GM19043 (cell line): Measurements from ENCODE around the gene CCL26.

ENCODE experiments used
- ATAC-seq: cut with Tn5 transposase; IDR thresholded peaks from one replicate; pipeline ENCODE4 v1.9.1; 2021; ENCODE audit warnings: low read depth; ENCODE audit not compliant: unreplicated experiment

CCL26 gene, protein sequence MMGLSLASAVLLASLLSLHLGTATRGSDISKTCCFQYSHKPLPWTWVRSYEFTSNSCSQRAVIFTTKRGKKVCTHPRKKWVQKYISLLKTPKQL

DNA sequence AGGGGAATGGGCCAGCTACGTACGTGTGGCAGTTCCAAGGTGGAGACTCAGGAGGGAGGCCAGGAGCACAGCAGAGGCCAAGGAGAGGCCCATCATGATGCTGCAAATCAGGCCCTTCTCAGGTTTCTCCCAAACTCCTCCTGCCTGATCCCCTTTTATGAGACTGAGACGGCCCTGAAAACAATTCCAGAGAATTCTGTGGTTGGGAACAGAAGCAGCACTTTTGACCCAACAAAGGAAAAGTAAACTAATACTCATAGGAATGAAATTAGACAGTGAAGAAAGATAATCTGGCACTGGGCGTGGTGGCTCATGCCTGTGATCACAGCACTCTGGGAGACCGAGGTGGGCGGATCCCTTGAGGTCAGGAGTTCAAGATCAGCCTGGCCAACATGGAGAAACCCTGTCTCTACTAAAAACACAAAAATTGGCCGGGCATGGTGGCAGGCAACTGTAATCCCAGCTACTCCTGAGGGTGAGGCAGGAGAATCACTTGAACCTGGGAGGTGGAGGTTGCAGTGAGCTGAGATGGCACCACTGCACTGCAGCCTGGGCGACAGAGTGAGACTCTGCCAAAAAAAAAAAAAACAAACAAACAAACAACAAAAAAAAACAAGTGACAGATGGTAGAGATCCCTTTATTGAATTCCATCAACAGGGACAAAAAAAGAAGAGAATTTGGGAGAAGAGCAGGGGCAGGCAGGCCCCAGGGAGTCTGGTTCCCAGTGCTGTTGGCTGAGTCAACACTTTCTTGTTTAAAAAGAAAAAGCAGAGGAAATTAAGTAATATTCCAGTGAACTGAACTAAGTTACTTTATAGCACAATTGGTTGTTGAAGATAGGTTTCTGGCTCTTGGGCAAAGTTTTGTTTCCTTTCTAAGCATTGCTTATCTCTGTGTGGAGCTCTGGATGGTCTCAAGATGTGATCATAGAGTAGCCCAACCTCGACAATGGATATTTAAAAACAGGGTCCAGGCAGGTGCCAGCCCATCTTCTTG, at the start of gene CCL26:
Gene CCL26 (minus strand): TSS at position 131 of the 997 bp plus-strand sequence. CDS start 35 bp downstream, at position 96.
- no peak for ATAC-seq

DNA sequence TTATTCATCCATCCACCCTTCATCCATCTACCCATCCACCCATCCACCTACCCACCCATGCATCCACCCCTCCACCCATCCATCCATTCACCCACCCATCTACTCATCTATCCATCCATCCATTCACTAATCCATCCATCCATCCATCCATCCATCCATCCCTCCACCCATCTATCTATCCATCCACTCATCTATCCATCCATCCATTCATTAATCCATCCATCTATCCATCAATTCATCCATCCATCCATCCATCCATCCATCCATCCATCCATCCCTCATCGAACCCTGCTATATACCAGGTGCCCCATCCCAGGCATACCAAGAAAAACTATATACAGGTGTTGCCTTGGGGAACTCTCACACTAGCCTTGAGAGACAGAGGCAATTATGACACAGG, 48.7 kb upstream of the CCL26 start:
- no peak for ATAC-seq

DNA sequence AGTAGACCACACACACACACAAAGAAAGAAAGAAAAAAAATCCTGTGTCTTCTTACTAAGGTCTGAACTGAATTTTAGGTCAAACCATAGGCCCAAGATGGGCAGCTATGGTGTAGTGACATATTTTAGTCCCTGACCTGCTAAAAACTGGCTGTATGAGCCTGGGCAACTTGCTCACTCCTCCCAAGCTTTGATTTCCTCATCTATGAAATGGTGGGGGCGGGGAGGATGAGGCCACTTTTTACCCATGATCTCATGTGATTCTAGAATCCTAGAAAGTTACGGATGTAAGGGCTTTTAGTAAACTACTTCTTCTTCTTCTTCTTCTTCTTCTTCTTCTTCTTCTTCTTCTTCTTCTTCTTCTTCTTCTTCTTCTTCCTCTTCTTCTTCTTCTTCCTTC, 47.7 kb upstream of the CCL26 start:
- ATAC-seq, result no peak

DNA sequence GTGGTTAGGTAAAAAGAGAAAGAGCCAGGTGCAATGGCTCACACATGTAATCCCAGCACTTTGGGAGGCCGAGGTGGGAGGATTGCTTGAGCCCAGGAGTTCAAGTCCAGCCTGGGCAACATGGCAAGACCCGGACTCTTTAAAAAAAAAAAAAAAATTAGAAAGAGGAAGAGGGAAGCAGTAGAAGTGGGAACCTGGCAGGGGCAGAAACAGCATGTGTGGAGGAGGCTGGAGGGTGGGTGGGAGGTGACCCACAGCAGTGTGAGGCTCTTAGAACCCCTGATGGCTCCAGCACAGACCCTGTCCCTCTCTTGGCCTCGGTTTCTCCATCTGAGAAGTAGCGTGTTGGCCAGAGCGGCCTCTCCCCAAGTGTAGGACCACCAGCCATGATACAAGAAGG, 46.5 kb upstream of the CCL26 start:
- no peak for ATAC-seq

DNA sequence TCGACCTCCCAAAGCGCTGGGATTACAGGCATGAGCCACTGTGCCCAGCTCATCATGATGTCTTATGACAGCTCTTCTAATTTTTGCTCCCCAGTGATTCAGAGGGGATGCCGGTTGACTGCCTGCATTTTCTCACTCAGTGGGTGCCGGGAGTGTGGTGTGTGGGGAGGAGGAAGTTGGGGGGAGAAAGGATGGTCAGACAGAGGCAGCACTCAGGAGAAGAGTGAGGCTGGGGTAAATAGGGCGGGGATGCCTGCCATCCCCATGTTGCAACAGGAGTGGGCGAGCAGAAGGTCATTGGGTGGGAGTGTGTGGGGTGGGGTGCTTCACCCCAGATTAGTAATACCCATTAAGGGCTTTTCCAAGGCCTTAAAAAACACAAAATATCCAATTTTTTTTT, 45.1 kb upstream of the CCL26 start:
- no peak for ATAC-seq

DNA sequence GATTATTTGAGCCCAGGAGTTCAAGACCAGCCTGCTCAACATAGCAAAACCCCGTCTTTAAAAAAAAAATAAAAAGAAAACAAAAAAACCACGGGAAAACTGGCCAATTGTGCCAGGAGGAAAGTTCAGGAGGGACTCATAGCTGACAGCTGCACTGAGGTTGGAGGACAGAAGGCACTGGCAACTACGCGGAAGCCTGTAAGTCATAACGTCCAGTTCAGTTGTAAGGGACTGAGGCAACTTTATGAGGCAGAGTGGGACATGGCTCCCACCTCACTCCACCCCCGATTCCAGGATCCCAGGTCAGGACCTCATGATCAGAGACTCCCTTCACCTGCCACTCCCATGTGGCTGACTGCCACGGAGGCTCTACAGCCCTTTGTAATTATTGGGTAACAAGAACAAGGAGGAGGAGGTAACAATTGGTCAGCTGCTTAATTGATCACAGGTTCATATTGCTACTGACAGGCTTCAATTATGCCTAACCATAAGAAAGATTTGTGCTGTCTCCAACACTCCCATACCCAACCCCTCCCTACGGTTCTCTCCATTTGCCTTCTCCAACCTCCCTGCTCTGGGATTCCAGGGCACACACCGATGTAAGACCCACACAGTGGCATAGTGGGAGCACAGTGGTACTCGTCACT, 43.5 kb upstream of the CCL26 start:
- ATAC-seq, result no peak

DNA sequence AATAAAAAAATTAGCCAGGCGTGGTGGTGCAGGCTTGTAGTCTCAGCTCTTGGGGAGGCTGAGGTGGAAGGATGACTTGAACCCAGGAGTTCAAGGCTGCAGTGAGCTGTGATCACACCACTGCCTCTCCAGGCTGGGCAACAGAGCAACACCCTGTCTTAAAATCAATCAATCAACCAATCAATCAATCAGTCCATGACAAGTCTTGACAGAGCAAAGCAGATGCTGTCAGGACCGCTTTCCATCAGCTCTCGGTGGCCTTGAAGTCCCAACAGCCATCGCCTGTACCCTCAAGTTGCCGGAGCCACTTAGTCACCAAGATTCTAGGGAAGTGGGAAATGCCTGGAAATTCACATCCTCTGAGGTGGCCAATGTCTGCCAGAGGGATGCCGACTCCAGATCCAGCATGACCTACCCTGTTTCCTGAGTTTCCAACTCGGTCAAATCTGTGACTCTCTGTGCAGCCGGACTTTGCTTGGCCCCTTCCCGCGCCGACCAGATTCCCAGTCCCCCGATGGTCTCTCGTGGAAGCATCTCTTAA, 42.5 kb upstream of the CCL26 start:
- ATAC-seq, result no peak

DNA sequence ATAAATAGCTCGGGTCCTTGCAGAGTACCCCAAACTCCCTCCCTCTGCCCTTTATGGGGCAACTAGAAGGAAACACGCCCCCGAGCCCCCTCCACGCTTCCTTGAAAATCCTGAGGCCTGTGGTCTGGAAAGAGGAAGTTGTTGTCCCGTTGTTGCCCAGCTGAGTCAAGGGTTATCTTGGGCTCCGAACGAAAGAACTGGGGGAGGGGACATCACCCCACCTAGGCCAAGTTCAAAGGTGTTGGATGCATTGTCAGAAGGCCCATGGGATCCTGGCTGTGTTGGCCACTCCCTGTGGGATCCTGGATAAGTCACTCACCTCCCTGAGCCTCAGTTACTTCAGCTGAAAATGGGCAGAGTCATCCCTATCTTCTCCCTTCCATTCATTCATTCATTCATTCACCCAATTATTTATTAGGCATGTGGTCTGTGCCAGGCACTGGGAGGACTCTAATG, 41.8 kb upstream of the CCL26 start, which contains the start of gene CCL24:
Gene CCL24 (minus strand): TSS at position 26 of the 456 bp plus-strand sequence. CDS start 91 bp downstream, outside the sequence.
- ATAC-seq, result no peak

DNA sequence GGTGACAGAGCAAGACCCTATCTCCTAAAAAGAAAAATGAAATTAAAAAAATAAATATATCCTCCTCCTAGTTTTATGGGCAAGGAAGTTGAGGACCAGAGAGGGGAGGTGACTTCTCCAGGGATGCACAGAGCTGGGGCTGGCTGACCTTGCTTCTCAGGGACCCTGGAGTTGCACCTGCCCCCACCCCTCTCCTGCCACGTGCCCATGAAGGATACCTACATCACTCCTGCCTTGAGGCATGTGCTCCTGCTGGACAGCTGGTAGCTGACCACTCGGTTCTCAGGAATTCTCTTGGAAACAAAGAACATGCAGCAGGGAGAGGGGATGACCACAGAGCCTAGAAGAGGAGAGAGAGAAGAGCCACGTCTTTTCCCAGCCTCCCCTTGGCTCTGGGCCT, 41.1 kb upstream of the CCL26 start:
- ATAC-seq, result no peak

DNA sequence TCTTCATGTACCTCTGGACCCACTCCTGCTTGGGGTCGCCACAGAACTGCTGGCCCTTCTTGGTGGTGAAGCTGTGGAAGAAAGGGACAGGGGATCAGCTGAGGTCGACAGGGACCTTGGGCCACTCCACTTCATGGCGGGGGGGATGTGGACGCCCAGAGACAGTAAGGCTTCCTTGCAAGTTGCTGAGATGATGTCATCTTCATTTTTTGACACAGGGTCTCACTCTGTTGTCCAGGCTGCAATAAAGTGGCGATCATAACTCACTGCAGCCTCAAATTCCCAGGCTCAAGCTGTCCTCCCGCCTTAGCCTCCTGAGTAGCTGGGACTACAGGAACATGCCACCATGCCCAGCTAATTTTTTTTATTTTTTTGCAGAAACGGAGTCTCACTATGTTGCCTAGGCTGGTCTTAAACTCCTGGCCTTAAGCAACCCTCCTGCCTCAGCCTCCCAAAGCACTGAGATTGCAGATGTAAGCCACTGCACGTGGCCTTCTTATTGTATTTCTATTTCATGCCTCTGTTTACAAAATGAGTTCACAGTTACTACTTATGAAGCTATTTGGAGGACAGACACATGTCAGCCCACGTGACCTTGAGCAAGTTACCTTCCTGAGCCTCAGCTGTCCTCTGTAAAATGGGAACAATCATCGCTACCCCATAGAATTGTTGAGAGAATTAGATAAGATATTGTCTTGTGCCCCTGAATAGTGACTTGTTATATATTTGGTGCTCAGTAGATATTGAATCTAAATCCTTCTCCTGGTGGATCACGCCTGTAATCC, 40.1 kb upstream of the CCL26 start:
- ATAC-seq, result no peak

DNA sequence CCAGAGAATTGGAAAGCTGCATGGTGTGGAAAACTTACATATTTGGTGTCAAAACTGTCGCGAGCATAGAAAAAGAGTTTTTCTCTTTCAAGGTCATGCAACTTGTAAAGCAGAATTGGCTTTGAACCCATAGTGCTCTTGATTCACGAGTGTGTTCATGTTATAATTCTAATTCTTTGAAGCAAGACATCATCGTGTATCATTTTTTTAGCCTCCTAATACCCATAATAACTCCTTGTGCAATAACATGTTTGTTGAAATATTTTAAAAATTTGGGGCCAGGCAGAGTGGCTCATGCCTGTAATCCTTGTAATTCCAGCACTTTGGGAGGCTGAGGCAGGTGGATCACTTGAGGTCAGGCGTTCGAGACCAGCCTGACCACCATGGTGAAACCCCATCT, 37.4 kb upstream of the CCL26 start:
- no peak for ATAC-seq

DNA sequence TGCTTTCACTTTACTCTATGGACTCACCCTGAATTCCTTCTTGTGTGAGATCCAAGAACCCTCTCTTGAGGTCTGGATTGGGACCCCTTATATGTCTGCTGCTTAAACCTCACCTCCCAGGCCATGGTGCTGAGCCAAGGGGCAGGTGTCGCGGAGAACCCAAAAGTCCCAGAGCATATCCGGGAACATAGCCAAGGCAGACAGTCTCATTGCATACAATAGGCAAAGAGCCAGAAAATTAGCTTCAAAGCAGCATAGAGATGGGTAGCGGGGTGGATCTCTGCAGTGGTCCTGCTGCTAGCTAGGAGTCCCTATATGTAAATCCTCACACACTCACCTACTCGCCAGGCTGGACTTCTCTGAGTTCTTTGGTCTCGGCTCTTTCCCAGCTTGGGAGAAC, 36.1 kb upstream of the CCL26 start:
- no peak for ATAC-seq

DNA sequence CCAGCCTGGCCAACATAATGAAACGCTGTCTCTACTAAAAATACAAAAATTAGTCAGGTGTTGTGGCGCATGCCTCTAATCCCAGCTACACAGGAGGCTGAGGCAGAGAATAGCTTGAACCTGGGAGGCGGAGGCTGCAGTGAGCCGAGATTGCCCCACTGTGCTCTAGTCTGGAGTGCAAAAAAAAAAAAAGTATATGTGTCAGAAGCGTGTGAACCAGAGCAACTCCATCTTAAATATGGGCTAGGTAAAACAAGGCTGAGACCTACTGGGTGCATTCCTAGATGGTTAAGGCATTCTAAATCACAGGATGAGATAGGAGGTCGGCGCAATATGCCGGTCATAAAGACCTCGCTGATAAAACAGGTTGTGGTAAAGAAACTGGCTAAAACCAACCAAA, 35.4 kb upstream of the CCL26 start:
- no peak for ATAC-seq

DNA sequence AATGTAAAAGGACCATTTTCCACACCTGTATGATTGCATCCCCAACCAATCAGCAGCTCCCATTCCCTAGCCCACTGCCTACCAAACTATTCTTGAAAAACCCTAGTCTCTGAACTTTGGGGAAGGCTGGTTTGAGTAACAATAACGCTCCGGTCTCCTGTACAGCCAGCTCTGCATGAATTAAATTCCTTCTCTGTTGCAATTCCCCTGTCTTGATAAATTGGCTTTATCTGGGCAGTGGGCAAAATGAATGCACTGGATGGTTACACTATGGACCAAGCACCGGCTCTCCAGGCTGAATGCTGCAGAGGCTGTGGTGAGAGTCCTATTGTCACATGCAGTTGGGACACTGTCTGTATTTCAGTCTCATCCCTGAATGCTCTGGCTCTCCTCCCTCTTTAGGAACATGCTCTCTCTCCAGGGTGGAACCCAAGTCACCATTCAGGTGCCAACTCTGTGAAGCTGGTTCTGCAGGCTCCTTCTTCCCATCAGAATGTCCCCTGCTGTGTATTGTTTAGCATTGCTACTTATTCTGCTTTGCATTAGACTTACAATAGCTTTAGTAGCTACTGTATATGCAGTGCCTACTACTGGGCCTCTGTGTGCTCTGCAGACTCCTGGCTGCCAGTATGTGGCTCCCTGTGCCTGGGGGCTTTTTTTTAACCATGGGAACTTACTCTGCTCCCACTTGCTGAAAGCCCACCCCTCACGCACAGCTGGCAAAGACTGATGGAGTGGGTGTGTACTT, 34.7 kb upstream of the CCL26 start:
- ATAC-seq, result no peak

DNA sequence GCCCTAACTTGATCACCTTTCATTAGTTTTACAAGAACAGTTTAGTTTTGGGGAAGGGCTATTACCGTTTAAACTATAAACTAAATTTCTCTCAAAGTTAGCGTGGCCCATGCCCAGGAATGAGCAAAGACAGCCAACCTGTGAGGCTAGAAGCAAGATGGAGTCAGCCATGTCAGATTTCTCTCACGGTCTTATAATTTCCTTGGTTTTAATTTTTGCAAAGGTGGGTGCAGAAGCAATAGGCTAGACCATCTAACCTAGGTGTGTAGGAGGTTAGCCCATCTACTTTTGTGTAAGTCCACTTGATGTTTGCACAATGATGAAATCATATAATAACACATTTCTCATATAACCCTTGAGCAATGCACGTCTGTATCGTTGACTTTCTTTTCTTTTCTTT, 32.7 kb upstream of the CCL26 start:
- no peak for ATAC-seq

DNA sequence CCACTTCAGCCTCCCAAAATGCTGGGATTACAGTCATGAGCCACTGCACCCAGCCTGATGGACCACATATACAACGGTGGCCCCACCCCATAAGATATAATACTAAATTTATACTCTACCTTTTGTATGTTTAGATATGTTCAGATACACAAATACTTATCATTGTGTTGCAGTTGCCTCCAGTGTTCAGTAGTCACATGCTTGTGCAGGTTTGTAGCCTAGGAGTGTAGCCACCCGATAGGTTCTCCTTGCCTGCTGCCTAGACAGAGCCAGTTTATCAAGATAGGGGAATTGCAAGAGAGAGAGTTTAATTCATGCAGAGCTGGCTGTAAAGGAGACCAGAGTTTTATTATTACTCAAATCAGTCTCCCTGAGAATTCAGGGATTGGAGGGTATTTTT, 32.0 kb upstream of the CCL26 start:
- no peak for ATAC-seq

DNA sequence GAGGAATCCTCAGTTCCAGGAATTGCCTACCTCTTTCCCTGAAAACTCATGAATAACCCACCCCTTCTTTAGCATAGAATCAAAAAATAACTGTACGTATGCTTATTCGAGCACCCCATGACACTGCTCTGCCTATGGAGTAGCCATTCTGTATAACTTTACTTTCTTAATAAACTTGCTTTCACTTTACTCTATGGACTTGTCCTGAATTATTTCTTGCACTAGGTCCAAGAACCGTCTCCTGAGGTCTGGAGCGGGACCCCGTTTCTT, 30.5 kb upstream of the CCL26 start:
- ATAC-seq, result no peak

DNA sequence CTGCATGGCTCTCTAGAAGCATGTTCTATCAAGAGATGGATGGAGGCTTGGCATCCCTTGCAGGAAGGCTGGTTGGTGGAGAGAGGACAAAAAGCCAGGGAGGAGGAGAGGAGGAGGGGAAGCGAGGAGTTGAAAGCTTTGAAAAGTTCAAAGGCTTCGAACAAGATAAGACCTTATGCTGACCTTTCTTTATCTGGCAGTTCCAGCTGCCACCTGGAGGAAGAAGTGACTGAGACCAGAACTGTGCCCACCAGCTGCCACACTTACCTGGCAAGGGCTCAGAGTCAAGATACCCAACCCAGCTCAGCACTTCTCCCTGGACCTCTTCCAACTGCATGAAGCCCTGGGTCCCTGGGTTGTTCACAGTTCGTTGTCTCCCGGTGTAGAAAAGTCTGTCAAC, 26.8 kb upstream of the CCL26 start:
- no peak for ATAC-seq

DNA sequence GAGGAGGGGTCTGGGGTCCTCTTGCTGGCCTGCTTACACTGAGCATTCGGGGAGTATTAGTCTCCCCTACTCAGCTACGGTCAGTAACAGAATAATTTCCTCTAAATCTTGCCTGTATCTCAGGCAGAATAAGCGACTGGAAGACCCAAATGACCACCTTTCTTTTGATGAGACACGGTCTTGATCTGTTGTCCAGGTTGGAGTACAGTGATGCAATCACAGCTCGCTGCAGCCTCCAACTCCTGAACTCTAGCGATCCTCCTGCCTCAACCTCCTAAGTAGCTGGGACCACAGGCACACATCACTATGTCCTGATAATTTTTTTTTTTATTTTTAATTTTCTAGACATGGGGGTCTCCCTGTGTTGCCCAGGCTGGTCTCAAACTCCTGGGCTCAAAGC, 24.4 kb upstream of the CCL26 start:
- ATAC-seq, result no peak

DNA sequence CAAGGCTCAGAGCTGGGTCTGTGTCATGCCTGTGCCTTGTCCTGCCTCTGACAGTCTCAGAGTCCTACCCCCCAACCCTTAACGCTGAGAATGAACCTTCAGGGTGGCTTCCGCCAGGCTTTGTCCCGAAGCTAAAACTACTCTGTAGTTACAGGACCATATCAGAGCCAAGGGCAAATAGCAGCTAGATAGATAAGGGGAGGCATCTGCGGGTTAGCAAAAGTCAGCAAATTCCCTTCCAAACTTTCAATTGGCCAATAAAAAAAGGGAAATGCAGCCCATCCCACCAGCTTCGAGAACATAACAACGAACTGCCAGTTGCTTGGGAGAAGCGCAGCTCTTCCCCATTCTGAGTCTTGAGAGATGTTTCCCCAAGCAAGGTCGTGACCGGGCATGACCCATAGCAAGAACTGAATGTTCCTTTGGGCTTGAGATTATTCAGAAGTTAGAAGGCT, 23.8 kb upstream of the CCL26 start:
- ATAC-seq, result no peak
